H1 (cell line): ENCODE measurements around the gene DRD2. TPM values are rescaled to one million over a fixed set of nuclear protein-coding genes. Genes with fewer than 3 reads are reported as not detected.

Experiments
- CTCF ChIA-PET: fragments of 300-600 bp; sonication (Branson Sonifier 250); formaldehyde crosslinking; loops from one replicate; lab custom pipeline; 2021; ENCODE audit not compliant: partially characterized antibody; lab: Charles Lee
- POLR2A ChIA-PET: fragments of 300-600 bp; sonication (Branson Sonifier 250); formaldehyde crosslinking; loops from one replicate; lab custom pipeline; 2021; ENCODE audit warnings: inconsistent platforms; ENCODE audit not compliant: partially characterized antibody; lab: Charles Lee
- DNase-seq, 2 experiments: peaks; one replicate each; pipeline versions ENCODE4 v3.0.0 to v3.0.0-alpha.2; 2010 to 2022; ENCODE audit warnings: low spot score in 2 of 2, low read depth in 1 of 2, mixed read lengths in 1 of 2
- FAIRE-seq: peaks from 2 replicates; lab custom pipeline; 2011; peaks lifted over from hg19 to GRCh38; lab: Jason Lieb, UNC
- H2AFZ ChIP-seq: 2 replicates; pipeline ENCODE4 v1.8.1; 2012; ENCODE audit warnings: low read length, inconsistent platforms
- H2AK5ac ChIP-seq: 2 replicates; pipeline ENCODE4 v1.6.1; 2013; ENCODE audit warnings: low read depth, low read length
- H2BK120ac ChIP-seq: replicated peaks from 2 replicates; pipeline ENCODE3; 2013; ENCODE audit warnings: low read depth, low read length, inconsistent platforms
- H2BK12ac ChIP-seq: 2 replicates; pipeline ENCODE4 v1.6.1; 2013; ENCODE audit warnings: low read depth, low read length
- H2BK15ac ChIP-seq: 2 replicates; pipeline ENCODE4 v1.6.1; 2013; ENCODE audit warnings: low read length
- H2BK20ac ChIP-seq: 2 replicates; pipeline ENCODE4 v1.6.1; 2013; ENCODE audit warnings: low read length
- H2BK5ac ChIP-seq: 2 replicates; pipeline ENCODE4 v1.6.1; 2013; ENCODE audit warnings: low read depth, low read length
- H3K14ac ChIP-seq: 2 replicates; pipeline ENCODE4 v1.6.1; 2013; ENCODE audit warnings: inconsistent platforms; ENCODE audit not compliant: insufficient read length
- H3K18ac ChIP-seq: 2 replicates; pipeline ENCODE4 v1.6.1; 2013; ENCODE audit warnings: low read length; ENCODE audit errors: extremely low read depth
- H3K23ac ChIP-seq: 2 replicates; pipeline ENCODE4 v1.6.1; 2013; ENCODE audit warnings: inconsistent platforms; ENCODE audit not compliant: insufficient read length
- H3K23me2 ChIP-seq: 2 replicates; pipeline ENCODE4 v1.6.1; 2013; ENCODE audit warnings: low read depth, low read length
- H3K27ac ChIP-seq: 2 replicates; pipeline ENCODE4 v1.6.1; 2011; ENCODE audit warnings: low read depth, low read length, inconsistent platforms
- H3K27me3 ChIP-seq, 4 experiments: replicated peaks in 1 of 4; 1 replicate in 1 of 4; 2 replicates in 3 of 4; pipeline versions ENCODE4 v1.6.1 to v1.8.1; 2011 to 2013; ENCODE audit warnings: low read length in 3 of 4, mild to moderate bottlenecking in 3 of 4, inconsistent platforms in 2 of 4, mixed read lengths in 2 of 4, moderate library complexity in 1 of 4; ENCODE audit not compliant: control insufficient read depth in 3 of 4, insufficient read depth in 3 of 4; ENCODE audit errors: extremely low read depth in 1 of 4
- H3K36me3 ChIP-seq, 4 experiments: 2 replicates each; pipeline versions ENCODE4 v1.6.1 to v1.8.1; 2011 to 2013; ENCODE audit warnings: mild to moderate bottlenecking in 4 of 4, low read length in 3 of 4, moderate library complexity in 2 of 4, control low read depth in 1 of 4, inconsistent platforms in 1 of 4; ENCODE audit not compliant: insufficient read depth in 4 of 4, control insufficient read depth in 2 of 4
- H3K4ac ChIP-seq: replicated peaks from 2 replicates; pipeline ENCODE3; 2013; ENCODE audit warnings: low read length, low read depth, mixed read lengths, inconsistent platforms; ENCODE audit not compliant: insufficient read length
- H3K4me1 ChIP-seq, 4 experiments: replicated peaks in 1 of 4; 1 replicate in 1 of 4; 2 replicates in 3 of 4; pipeline versions ENCODE4 v1.6.1 to v1.8.1; 2011 to 2013; ENCODE audit warnings: low read length in 3 of 4, inconsistent platforms in 2 of 4, mixed read lengths in 1 of 4; ENCODE audit not compliant: insufficient read depth in 4 of 4, control insufficient read depth in 3 of 4
- H3K4me2 ChIP-seq, 2 experiments: 2 replicates each; pipeline versions ENCODE4 v1.6.1 to v1.8.1; 2011 to 2013; ENCODE audit warnings: low read depth in 2 of 2, low read length in 2 of 2, control low read depth in 1 of 2, inconsistent platforms in 1 of 2, mild to moderate bottlenecking in 1 of 2; ENCODE audit not compliant: insufficient read depth in 1 of 2
- H3K4me3 ChIP-seq, 4 experiments: fragments of 200-600, 300-600 bp in 1 of 4; sonication (generic), shearing (Covaris generic), sonication (Bioruptor Twin) in 1 of 4; 2 replicates each; pipeline versions ENCODE4 v1.5.1 to v1.8.1; 2011 to 2016; ENCODE audit warnings: low read length in 4 of 4, low read depth in 3 of 4, control low read depth in 2 of 4, inconsistent platforms in 2 of 4, mild to moderate bottlenecking in 2 of 4, mixed read lengths in 1 of 4, moderate library complexity in 1 of 4; ENCODE audit not compliant: insufficient read depth in 2 of 4; ENCODE audit errors: extremely low read depth in 1 of 4
- H3K56ac ChIP-seq: replicated peaks from 2 replicates; pipeline ENCODE3; 2013; ENCODE audit warnings: low read depth, mild to moderate bottlenecking, mixed read lengths, low read length, inconsistent platforms; ENCODE audit not compliant: insufficient read length
- H3K79me1 ChIP-seq: 2 replicates; pipeline ENCODE4 v1.6.1; 2013; ENCODE audit warnings: low read depth, low read length, control low read depth
- H3K79me2 ChIP-seq, 2 experiments: 2 replicates each; pipeline versions ENCODE4 v1.6.1 to v1.8.1; 2012 to 2013; ENCODE audit warnings: low read length in 2 of 2, mild to moderate bottlenecking in 2 of 2, inconsistent platforms in 1 of 2; ENCODE audit not compliant: insufficient read depth in 2 of 2, control insufficient read depth in 1 of 2
- H3K9ac ChIP-seq, 4 experiments: replicated peaks in 1 of 4; 1 replicate in 1 of 4; 2 replicates in 3 of 4; pipeline versions ENCODE4 v1.6.1 to v1.8.1; 2011 to 2013; ENCODE audit warnings: low read depth in 3 of 4, low read length in 3 of 4, control low read depth in 2 of 4, mild to moderate bottlenecking in 2 of 4, moderate library complexity in 2 of 4, inconsistent platforms in 1 of 4; ENCODE audit errors: extremely low read depth in 1 of 4
- H3K9me3 ChIP-seq, 2 experiments: 2 replicates each; pipeline versions ENCODE4 v1.6.1 to v1.8.1; 2012 to 2013; ENCODE audit warnings: mild to moderate bottlenecking in 2 of 2, moderate library complexity in 2 of 2, control low read depth in 1 of 2, inconsistent platforms in 1 of 2, low read depth in 1 of 2, low read length in 1 of 2, mixed read lengths in 1 of 2; ENCODE audit not compliant: insufficient read depth in 2 of 2
- H4K20me1 ChIP-seq, 2 experiments: replicated peaks in 1 of 2; 2 replicates each; pipeline versions ENCODE3 to v1.8.1; 2011 to 2013; ENCODE audit warnings: inconsistent platforms in 2 of 2, low read length in 2 of 2, mild to moderate bottlenecking in 1 of 2; ENCODE audit not compliant: insufficient read depth in 2 of 2, control insufficient read depth in 1 of 2
- H4K5ac ChIP-seq: 2 replicates; pipeline ENCODE4 v1.6.1; 2013; ENCODE audit warnings: low read length, low read depth, mixed read lengths, inconsistent platforms; ENCODE audit not compliant: insufficient read length
- H4K8ac ChIP-seq: 2 replicates; pipeline ENCODE4 v1.8.0; 2013; ENCODE audit warnings: mild to moderate bottlenecking, moderate library complexity, low read length, inconsistent platforms; ENCODE audit not compliant: insufficient read depth; ENCODE audit errors: extremely low read depth
- H4K91ac ChIP-seq: replicated peaks from 2 replicates; pipeline ENCODE3; 2013; ENCODE audit warnings: low read length, mixed read lengths, inconsistent platforms; ENCODE audit not compliant: insufficient read length
- BCL11A ChIP-seq, 2 experiments: IDR thresholded peaks; one replicate each; pipeline ENCODE4 v1.6.1; 2011; ENCODE audit warnings: low read depth in 2 of 2, low read length in 2 of 2, mild to moderate bottlenecking in 2 of 2
- CBX5 ChIP-seq: fragments of 300-800, 300-1000 bp; sonication (generic); IDR thresholded peaks from 2 replicates; pipeline ENCODE4 v1.7.1; 2016; ENCODE audit warnings: antibody characterized with exemption, low read length, low read depth
- CEBPB ChIP-seq: IDR thresholded peaks from 2 replicates; pipeline ENCODE4 v1.6.1; 2012; ENCODE audit warnings: low read depth, low read length
- CHD2 ChIP-seq: IDR thresholded peaks from 2 replicates; pipeline ENCODE4 v1.6.1; 2012; ENCODE audit warnings: low read length, improper control_type of control experiment
- GABPA ChIP-seq: IDR thresholded peaks from 2 replicates; pipeline ENCODE4 v1.6.1; 2011; ENCODE audit warnings: mild to moderate bottlenecking, low read length, moderate library complexity, borderline replicate concordance; ENCODE audit not compliant: insufficient read depth
- HDAC6 ChIP-seq: IDR thresholded peaks from one replicate; pipeline ENCODE4 v1.7.1; 2012; ENCODE audit warnings: low read depth, mild to moderate bottlenecking, inconsistent platforms, low read length, moderate library complexity
- JUND ChIP-seq: IDR thresholded peaks from 2 replicates; pipeline ENCODE4 v1.6.1; 2011; ENCODE audit warnings: mild to moderate bottlenecking, improper control_type of control experiment, low read length
- SIX5 ChIP-seq: IDR thresholded peaks from 2 replicates; pipeline ENCODE4 v1.6.1; 2011; ENCODE audit warnings: mild to moderate bottlenecking, low read depth, low read length
- WGBS, 2 experiments: shearing (Covaris generic) in 1 of 2; methylation state at CpG; one replicate each; pipeline versions ENCODE4 v1.1.6 to v1.1.7; 2013 to 2015; ENCODE audit warnings: low lambda C conversion rate in 2 of 2, mixed read lengths in 2 of 2, inconsistent platforms in 1 of 2, low coverage in 1 of 2, missing lambda C conversion rate in 1 of 2; ENCODE audit not compliant: insufficient replicate concordance in 2 of 2, insufficient coverage in 1 of 2, insufficient read length in 1 of 2; ENCODE audit errors: extremely low coverage in 1 of 2, missing lambda C conversion rate in 1 of 2; 5-methylcytosine and 5-hydroxymethylcytosine counted together
- polyA plus RNA-seq, 7 experiments: library from polyadenylated mRNA; depleted of rRNA in 3 of 7; stranded (reverse) in 5 of 7; unstranded in 2 of 7; fragments of >200 nt in 5 of 7; fragments of 200-250 nt in 2 of 7; gene quantifications; 1 replicate in 5 of 7; 2 replicates in 1 of 7; 4 replicates in 1 of 7; pipeline versions ENCODE4 v1.2.1 to v1.2.3, GENCODE V29; 2011 to 2013; ENCODE audit warnings: missing spikeins in 2 of 7, mixed read lengths in 2 of 7
- total RNA-seq: library from RNA; stranded (reverse); fragmentation: NEBNext Ultra II Directional; extraction: Animal tissue kit (Norgen Biotek cat#: 25700); gene quantifications from 2 replicates; pipeline ENCODE4 v1.2.1, GENCODE V29; 2021

DRD2 gene
- total and polyA plus RNA-seq, 2 of the 8 experiments (the other 6 are each of a cell fraction or from before 2014, with no cell fraction given), result 0.26 to 0.41 TPM

- TF ChIP-seq JUND (no peak), GABPA (no peak), HDAC6 (no peak), BCL11A (IDR thresholded peaks at IDR 0.05; ENCODE audit: low read depth in 2 of 2, low read length in 2 of 2) (no peak), CBX5 (no peak), CEBPB (no peak), CHD2 (no peak), SIX5 (no peak)
- POLR2A ChIA-PET, result no interaction called here
Measured at GRCh38 chr11:113444502-113445123, 30.6 kb downstream of the DRD2 start.

More at GRCh38 chr11:113444502-113445123, 30.6 kb downstream of the DRD2 start:
- no peaks in the 10 kb centered on the region for H3K4me1 ChIP-seq
- FAIRE-seq (no peak), DNase-seq (no peak)
- H3K27ac ChIP-seq, result no peak overlapping the region
- H2BK12ac ChIP-seq, result no peak overlapping the region
- WGBS, 2 experiments, result 78% methylated on average over 7 of the region's 7 CpGs; no CpG with 5 or more reads in 1 of the 2 experiments
- no peaks in the 10 kb centered on the region for H3K23me2 ChIP-seq
- CTCF ChIA-PET, result interaction anchor here (0.9 to 1.6 kb wide), 3 partner anchors 13 to 514 kb away, joined by 3 to 4 read pairs (median 4); no protein-coding TSS in a partner anchor
- no peaks in the 10 kb centered on the region for H3K9me3 ChIP-seq
- no peak overlapping the region for H4K5ac ChIP-seq
- H3K4ac ChIP-seq, result no peak overlapping the region
- H3K9ac ChIP-seq, result no peak overlapping the region
- no peak overlapping the region for H2BK120ac ChIP-seq
- H3K18ac ChIP-seq, result no peak overlapping the region
- H3K23ac ChIP-seq, result no peak overlapping the region
- H3K79me2 ChIP-seq, result no peaks in the 10 kb centered on the region
- H3K27me3 ChIP-seq, result 0 out of 7 replicates have a peak, but pooled peaks cover 0 to 2% (median 0%) of the 10 kb centered on the region in 4 experiments
- H3K79me1 ChIP-seq, result no peaks in the 10 kb centered on the region
- no peak overlapping the region for H2BK5ac ChIP-seq
- H2AFZ ChIP-seq, result no peak overlapping the region
- H2AK5ac ChIP-seq, result no peak overlapping the region
- no peaks in the 10 kb centered on the region for H4K20me1 ChIP-seq
- no peak overlapping the region for H4K8ac ChIP-seq
- H2BK20ac ChIP-seq, result no peak overlapping the region
- no peak overlapping the region for H4K91ac ChIP-seq
- no peak overlapping the region for H3K4me2 ChIP-seq
- H3K56ac ChIP-seq, result no peak overlapping the region
- no peak overlapping the region for H2BK15ac ChIP-seq
- no peak overlapping the region for H3K4me3 ChIP-seq
- H3K36me3 ChIP-seq, result no peaks in the 10 kb centered on the region
- no peak overlapping the region for H3K14ac ChIP-seq
